ENCODE results near the gene CIPC.

CIPC gene

DNA sequence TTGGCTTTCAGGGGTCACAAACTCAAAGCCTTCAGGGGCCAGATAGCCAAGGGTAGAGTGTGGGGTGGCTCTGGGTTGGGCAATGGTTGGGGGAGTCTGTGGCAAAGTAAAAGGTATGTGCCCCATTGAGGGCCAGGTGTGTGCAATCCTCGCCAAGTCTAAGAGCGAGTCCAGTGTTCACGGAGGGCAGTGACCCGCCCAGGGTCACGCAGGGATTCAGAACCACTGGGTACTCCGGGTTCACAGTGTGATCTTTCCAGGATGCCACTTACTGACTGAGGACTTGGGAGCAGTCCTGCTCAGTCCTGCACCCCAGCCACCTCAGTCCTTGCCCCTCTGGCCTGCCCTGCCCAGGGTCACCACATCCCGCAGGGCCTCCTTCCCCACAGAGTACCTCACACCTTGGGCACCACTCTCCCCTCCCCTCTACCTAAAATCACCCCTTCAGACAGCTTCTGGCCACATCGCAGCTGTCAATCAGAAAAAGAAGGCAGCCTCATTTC, 27.8 kb downstream of the CIPC start:
- no peak for DNase-seq (ENCODE audit: low read depth)

DNA sequence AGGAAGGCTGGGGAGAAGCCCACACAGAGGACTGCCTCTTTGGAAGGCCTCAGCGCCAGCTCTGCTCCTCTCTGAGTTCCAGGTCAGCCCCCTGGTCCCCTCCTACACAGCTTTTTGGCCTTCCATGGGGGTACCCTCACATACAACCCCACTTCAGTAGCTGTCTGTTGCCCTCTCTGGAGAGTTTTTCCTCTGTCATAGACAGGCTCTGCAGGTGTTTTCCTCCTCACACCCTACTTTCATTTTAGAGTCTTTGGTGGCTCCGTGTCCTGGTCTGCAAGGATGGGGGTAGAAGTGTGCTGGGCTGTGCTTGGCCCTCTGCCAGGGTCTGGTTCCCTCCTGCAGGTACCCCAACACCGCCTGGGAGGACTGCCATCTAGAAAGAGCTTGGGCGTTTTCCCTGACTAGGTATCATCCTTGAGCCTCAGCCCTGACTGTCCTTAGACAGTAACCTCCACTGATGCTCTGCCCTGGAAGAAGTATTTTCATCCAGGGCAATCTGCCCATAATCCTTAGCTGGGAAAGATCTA, 28.5 kb downstream of the CIPC start:
- DNase-seq (ENCODE audit: low read depth): no peak

DNA sequence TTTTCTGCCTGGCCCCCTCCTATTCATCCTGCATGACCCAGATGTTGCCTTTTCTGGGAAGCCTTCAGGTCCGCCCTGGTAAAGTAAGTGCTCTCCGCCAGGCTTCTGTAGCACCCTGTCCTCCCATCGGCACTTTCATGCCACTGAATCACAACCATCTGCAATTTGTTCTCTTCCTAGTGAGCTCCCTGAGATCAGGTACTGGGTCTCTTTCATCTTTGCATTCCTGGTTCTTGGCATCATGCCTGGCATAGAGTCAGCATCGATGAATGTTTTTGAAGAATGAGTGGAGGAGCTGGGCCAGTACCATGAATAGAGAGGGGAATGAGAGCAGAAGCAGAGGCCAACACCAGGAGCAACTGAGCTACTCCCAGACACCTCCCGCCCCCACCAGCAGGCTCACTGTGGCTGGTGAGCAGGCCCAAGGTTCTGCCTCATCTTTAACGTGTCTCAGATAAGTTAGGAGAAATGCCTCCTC, 30.4 kb downstream of the CIPC start:
- no peak for DNase-seq (ENCODE audit: low read depth)

DNA sequence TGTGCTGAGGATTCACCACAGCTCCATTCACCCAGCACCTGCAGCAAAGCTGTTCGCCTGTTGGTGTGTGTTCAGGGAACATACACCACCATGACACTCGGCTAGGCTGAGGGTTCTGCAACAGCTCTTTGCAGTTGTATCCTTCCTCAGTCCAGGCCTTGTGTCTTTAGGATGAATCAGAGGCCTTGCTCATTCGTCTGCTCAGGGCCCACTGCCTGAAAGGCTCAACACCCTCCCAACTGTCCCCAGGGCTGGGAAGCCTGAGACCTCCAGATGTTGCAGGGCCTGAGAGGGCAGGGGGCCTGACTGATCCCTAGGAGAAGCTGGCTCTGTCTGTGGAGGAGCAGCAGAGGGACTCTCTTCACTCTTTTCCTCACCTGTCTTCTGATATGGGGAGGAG, 32.3 kb downstream of the CIPC start:
- no peak for DNase-seq (ENCODE audit: low read depth)

DNA sequence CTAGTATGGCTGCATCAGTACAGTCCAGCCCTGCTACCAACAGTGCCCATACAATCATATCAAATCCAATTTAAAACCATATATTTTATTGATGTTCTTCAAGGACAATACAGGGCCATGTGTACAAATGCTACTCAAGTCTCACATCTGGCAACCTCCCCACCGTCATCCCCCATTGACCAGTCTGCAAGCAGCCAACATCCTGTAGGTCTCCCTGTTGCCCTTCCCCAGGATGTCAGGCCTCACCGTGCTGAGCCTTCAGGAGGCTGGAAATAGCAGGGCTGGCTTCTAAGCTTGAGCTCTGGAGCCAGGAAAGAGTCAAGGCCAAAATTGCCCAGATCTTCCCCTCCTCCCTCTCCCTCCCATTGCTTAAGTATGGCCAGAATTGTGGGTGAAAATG, 33.1 kb downstream of the CIPC start:
- DNase-seq (ENCODE audit: low read depth): no peak

DNA sequence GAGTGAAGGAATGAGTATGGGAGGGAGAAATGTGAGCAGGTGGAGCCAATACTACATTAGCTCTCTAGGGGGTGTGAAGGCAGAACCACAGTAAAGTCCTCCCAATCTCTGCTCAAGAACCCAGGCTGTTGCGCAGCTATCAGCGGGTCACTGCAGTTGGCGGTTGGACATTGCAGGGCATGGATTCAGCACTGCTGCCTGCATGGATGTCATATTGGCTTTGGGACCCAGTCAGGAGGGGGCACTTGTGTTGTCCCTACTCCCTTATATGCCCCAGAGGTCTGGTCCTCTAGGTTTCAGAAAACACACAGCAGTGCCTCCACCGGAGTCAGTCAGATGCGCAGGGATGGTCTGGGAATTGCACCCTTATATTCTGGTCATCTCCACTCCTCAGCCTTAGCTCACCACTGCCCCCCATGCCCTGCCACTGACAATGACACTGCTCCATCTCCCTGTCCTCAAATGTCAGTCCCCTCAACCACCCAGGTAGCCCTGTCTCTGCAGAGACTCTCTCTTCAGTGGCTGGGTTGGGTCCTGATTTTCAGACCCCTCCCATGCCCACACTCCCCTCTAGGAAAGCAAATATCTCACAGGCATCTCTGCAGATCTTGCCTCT, 33.9 kb downstream of the CIPC start:
- DNase-seq (ENCODE audit: low read depth): no peak

DNA sequence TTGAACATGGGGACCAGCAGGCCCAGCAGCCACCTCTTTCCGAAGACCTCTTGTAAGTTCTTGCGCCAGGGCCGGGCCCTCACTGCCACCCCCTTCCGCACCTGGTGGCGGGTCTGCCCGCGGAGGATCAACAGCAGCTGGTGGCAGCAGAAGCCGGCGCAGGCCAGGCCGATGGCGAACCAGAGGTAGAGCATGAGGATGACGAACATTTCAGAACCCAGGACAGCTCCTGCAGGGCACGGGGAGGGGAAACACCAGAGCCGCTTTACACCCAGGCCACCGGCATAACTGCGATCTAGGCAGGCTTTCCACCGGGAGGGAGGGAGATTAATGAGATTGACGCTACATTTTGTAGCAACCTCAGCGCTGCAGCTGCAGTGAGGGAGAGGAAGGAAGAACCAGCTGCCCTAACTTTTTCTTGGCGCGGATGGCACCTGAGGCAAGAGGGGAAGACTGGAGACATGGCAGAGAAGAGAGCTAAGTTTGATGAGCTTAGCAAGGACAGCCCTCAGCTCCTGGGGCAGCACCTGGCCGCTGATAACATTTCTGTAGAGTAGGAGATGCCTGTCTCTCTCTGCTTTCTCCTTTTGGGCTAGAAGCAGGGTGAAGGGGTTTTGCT, 35.8 kb downstream of the CIPC start:
- DNase-seq (ENCODE audit: low read depth): peak; percentile 25

DNA sequence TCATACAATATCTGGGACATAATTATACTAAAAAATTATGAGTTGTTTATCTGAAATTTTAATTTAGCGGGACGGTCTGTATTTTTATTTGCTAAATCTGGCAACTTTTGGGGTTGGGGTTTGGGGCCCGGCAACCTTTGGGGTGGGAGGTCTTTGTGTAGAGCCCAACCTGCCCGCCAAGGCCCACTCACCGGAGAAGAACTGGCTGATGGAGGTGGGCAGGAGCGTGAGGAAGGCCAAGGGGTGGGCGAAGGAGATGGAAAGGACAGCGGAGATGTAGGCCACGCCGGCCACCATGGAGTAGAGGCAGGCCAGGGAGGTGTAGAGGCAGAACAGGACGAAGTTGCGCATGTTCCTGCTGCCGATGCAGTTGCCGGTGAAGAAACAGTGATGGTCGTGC, 41.0 kb downstream of the CIPC start:
- DNase-seq (ENCODE audit: low read depth): no peak

DNA sequence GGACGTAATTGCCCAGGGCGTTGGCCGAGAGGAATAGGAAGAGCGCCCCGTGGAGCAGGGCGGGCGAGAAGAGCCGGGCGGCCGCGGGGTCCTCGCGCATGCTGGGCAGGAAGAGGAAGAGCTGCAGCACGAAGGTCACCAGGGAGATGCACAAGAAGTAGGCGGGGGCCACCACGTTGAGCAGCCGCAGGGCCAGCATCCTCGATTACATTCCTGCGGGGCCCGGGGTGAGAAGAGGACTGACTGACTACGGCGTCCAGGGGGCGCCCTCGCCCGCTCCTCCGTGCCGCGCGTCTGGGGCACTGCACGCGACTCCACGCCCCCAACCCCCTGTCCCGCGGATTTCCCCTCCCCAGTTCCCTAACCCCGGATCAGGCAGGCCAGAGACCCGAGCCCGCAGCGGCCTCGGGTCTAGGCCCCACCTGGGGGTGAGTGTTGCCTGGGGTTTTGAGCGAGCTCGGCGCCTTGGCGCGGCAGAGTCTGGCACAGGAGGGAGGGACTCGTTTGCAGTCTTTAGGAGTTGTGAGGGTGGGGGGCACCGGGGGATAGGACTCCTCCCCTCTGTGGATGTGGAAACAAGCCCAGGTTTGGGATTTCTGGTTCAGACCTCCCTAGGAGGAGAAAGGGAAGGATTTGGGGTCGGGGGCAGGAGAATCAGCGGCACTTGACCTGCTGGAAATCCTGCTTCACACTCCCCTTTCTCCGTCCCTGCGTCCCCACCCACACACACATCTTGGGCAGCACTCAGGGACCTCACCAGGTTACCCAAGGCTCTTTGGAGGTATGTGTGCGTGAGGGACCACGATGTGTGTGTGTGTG, 41.7 kb downstream of the CIPC start:
- no peak for DNase-seq (ENCODE audit: low read depth)

DNA sequence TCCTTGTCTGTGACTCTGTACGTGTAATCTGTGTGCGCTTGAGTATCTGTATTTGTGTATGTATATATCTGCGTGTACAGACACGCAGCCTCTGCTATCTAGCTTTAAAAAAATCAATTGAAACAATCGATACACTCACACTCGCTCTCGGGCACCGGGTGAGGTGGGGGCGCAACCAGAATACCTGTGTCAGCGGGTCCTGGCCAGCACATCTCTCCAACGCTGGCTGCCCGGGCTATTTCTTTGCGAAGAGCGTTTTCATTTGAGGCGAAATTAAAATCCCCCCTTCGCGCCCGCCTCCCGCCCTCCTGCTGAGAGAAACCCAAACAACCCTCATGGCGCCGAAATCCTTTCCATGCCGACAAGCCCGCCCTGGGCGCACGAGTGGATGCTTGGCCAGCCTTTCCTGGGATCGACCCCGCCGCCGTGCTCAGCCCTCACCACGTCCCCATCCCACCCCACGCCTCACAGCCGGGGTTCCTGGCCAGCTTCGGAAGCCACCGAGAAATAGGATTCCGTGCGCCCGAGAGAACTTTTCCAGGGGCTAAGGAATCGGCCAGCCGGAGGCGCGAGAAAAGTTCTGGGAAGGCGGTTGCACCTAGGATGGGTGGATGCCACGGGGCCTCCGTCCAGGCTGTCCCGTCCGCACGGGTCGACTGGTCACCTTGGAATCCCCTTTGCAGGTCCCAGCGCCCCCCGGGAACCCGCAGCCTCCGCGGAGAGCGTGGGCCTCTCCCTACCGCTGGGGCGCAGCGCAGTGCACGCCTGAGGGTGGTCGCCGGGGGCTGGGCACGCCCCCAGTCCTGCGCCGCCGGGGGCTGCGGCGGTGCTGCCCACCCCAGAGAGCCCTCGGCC, 42.5 kb downstream of the CIPC start:
- DNase-seq (ENCODE audit: low read depth): no peak

DNA sequence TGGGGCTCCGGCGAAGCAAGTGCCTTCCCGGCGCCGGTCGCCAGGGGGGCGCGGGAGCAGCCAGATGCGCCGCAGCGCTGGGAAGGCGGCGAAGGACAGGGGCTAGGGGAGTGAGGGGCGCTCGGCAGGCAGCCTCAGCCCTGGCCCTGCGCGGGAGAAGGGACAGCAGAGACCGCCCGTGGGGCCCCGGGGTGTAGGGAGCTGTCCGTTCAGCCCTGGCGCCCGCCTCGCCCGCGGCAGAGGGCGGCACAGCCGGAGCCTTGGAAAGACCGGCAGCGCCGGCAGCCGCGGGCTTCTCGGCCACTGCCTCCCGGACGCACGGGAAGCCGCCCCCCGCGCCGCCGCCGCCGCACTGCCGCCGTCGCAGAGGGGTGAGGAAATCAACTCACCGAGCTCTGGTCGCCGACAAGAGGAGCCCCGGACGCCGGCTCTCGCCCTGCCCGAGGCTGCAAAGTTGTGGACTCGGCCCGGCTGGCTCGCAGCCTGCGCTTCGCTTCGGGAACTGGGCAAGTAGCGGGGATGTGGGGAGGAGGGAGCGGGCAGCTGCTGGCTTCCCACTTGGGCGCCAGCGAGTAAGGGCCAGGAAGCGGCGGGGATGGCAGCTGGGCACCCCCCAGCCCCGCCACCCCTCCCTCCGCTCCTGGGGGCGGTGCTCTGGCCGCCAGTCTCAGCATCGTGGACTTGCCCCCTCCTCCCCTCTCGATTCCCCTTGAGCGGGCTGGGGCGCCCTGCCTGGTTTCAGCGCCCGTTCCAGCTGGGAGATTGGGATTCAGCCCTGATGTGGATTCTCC, 43.4 kb downstream of the CIPC start, which contains the start of gene ZDHHC22:
Gene ZDHHC22, minus strand, starts transcription at position 578 of the 791 bp plus-strand sequence. CDS start 2,053 bp downstream, outside the sequence.
- DNase-seq (ENCODE audit: low read depth): no peak

DNA sequence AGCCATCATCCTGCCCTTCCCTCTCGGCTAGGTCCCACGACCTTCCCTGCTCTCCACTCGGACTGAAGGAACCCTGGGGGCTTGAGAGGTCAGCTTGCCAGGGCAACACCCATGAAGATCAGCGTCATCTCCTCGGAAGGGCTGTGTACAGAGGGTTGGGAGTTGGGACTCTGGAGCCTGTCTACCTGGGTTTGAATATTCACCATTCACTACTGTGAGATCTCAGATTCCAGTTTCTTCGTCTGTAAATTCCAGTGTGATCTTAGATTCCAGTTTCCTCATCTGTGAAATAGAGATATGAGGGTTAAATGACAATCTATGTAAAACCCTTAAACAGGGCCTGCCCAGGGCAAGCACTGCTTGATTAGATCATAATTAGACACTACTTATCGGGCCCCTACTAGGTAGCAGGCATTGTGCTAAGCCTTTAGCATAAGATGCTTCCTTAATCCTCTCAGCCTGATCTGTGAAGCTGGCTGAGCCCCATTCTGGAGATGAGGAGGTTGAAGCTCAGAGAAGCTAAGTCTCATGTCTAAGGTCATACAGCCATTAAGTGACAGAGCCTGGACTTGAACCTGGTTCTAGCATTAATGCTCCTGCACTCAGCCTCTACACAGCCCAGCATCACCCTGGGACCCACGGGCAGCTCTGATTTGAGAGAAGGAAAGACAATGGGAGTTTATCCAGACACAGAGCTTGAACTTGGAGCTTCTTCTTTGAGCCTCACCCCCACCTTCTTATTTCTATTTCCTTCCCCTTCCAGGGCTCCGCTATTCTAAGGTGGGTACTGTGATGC, 44.1 kb downstream of the CIPC start:
- no peak for DNase-seq (ENCODE audit: low read depth)

DNA sequence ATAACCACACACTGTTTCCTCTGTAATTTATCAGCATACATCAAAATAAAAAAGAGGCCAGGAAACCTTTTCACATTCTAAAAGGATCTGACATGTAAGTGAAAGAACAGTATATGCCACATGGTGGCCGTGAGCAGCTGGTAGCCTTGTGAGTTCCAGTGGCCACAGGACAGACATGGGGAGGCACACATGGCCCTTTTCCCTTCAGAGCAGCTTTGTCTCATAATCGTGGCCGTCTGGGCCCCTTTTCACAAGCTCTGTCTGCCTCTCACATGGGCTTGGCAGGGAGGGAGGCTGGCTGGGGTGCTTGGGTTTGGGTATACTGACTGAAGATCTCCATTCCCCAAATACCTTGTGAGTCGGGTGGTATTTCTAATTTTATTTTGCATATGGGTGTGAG, 45.0 kb downstream of the CIPC start:
- DNase-seq (ENCODE audit: low read depth): no peak

DNA sequence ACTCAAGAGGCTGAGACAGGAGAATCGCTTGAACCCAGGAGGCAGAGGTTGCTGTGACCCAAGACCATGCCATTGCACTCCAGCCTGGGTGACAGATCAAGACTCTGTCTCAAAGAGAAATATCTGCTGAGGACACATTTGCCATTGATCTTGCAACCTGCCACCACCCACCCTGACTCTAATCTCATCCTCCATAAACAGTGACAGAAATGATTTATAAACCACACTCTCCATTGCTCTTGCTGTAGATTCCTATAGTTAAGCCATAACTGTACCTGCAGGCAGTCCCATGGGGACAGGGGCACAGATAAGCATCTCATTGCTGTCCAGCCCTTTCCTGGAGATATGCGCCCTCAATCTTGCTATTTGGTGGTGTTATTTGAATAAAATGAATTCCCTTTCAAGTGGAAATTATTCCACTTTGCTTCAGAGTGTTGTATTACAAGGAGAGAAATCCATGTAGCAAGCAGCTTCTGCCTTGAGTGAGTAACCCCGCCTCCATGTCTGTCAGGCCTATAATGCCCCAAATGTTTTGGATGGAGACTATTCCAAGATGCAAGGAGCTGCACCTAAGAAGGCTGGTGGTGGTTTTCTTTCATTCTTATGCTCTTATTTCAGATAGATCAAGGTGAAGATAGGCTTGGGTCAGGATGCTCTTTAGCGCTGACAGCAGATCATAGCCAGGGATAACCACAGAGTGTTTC, 46.5 kb downstream of the CIPC start:
- DNase-seq (ENCODE audit: low read depth): no peak

DNA sequence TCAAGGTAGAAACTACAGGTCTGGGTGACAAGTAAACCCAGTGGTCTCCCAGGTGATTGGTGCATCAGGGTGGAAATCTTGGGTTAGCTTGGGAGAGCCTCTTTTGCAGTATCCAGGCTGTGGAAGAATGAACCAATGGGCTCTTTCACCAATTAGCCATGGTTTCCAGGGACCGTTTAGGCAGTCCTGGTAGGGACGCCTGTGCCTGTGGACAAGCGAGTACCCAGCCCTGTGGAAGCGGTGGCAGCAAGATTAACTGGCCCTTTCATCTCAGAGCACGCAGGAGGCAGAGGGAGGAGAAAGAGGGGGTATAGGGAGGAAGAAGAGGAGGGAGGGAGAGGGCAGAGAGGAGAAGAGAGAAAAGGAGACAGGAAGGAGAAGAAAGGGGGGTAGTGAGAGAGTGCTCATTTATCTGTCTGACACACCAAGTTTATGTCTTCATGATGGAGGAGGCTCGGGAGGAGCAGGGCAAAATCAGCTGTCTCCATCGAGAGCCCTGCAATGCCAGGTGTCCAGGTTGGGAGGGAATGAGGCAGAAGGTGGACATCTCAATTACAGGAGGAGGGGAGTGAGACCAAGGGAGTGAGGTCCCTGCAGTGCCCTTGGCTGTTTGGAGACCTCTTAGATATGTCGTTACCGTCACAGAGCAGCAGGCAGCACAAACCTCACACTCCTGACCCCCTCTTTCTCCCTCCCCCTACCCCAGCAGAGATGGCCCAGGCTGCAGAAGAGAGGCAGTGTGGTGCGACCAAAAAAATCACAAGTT, 48.1 kb downstream of the CIPC start:
- no peak for DNase-seq (ENCODE audit: low read depth)

DNA sequence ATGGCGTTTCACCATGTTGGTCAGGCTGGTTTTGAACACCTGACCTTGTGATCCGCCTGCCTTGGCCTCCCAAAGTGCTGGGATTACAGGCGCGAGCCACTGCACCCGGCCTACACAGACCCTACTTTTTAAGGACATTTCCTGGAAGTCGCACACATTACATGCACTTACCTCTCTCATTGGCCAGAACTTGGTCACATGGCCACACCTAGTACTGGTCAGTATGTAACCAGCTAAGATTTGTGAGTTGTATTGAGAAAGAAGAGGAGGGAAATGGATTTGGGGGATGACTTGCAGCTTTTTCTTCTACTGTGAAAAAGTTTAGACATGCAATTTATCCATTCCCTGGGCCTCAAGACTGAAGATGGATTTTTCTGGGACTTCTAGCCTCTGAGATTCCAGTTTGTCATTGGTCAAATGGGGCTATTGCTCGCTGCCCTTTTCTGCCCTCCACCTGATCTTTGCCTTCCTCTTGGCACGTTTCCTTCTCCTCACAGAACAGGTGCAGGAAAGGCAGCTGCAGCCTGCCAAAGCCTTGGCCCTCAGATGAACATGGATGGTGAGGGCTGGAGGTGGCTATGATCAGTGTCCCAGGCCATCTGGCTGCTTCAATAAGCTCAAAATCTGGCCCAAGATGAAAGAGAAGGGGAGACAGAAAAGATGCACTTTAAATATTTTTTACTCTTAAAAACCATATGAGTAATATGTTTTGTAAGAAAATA, 50.6 kb downstream of the CIPC start:
- no peak for DNase-seq (ENCODE audit: low read depth)

DNA sequence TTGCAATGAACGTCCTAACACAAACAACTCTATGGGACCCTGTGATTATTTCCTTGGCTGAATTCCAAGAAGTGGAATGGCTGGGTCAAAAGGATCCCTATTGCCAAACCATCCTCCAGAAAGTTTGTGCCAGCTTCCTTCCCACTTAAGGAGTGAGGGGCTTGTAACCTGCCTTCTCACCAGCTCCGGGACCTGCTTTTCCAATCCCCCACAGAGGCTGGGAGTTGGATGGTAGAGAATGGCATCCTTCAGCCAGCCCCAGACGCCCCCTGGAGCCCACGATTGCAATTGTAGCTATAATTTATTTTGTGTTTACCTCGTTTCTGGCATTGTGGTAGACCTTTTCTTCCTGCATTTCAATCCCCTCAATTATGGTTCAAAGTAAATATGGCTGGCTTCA, 53.2 kb downstream of the CIPC start:
- no peak for DNase-seq (ENCODE audit: low read depth)

Measured in stromal cell of bone marrow (primary cell).